Mesenteric fat pad (tissue), 1 donor: ENCODE data around the gene KIF26A. TPM values are rescaled to one million over a fixed set of nuclear protein-coding genes. Genes with fewer than 3 reads are reported as not detected.
A peak's percentile ranks its signal among the peaks of the same experiment; 100 is the strongest.

ENCODE experiments used
- DNase-seq: peaks from one replicate; pipeline ENCODE4 v3.0.0-alpha.2; 2020; ENCODE audit warnings: low spot score
- long read RNA-seq: library from polyadenylated mRNA; unstranded; transcript quantifications from one replicate; pipeline ENCODE4 v2.0.0, GENCODE V29; 2020
- total RNA-seq: library from RNA; stranded (reverse); fragmentation: NEBNext Ultra II Directional; extraction: Animal tissue kit (Norgen Biotek cat#: 25700); gene quantifications from one replicate; pipeline ENCODE4 v1.2.1, GENCODE V29; 2021
- donor health status: DM: yes; HTN: yes; CAD: no.

The KIF26A gene
- total RNA-seq: 3.2 TPM
- long read RNA-seq: 0 reads

GRCh38 chr14:104138098-104138717, at the start of gene KIF26A:
Gene KIF26A (plus strand): TSS chr14:104138587. CDS start chr14:104138723, 136 bp downstream.
- peak; percentile 89 for DNase-seq

- no peak for DNase-seq
Measured at GRCh38 chr14:104090071-104090748, 48.2 kb upstream of the KIF26A start.

- no peak for DNase-seq
Measured at GRCh38 chr14:104091061-104091926, 47.1 kb upstream of the KIF26A start.

- DNase-seq: no peak
Measured at GRCh38 chr14:104091927-104092771, 46.2 kb upstream of the KIF26A start.

- no peak for DNase-seq
Measured at GRCh38 chr14:104092931-104093365, 45.4 kb upstream of the KIF26A start.

- DNase-seq: no peak
Measured at GRCh38 chr14:104093366-104094055, 44.9 kb upstream of the KIF26A start.

- no peak for DNase-seq
Measured at GRCh38 chr14:104094056-104094708, 44.2 kb upstream of the KIF26A start.

GRCh38 chr14:104094709-104095425, 43.5 kb upstream of the KIF26A start:
- no peak for DNase-seq

GRCh38 chr14:104095426-104096310, 42.7 kb upstream of the KIF26A start:
- DNase-seq: no peak

- DNase-seq: no peak
Measured at GRCh38 chr14:104096318-104096717, 42.1 kb upstream of the KIF26A start.

- no peak for DNase-seq
Measured at GRCh38 chr14:104096751-104097700, 41.4 kb upstream of the KIF26A start.

- no peak for DNase-seq
Measured at GRCh38 chr14:104098272-104099095, 39.9 kb upstream of the KIF26A start.

GRCh38 chr14:104099096-104100041, 39.0 kb upstream of the KIF26A start:
- no peak for DNase-seq

GRCh38 chr14:104100171-104101085, 38.0 kb upstream of the KIF26A start:
- DNase-seq: no peak
